GM12878 (cell line): ENCODE results near the gene UQCRQ.

Experiments
- IKZF1 ChIP-seq: fragments of 450-650 bp; conservative IDR thresholded peaks from 2 replicates; pipeline ENCODE4 v1.6.1; 2017; ENCODE audit warnings: antibody characterized with exemption, mild to moderate bottlenecking
- KDM1A ChIP-seq: fragments of 200-600 bp; sonication (generic); IDR thresholded peaks from 2 replicates; pipeline ENCODE4 v1.6.1; 2016; ENCODE audit warnings: borderline replicate concordance
- POLR2AphosphoS5 ChIP-seq: IDR thresholded peaks from 2 replicates; pipeline ENCODE4 v1.6.1; 2011; ENCODE audit warnings: mild to moderate bottlenecking, low read length, inconsistent platforms
- STAT3 ChIP-seq: IDR thresholded peaks from 2 replicates; pipeline ENCODE4 v1.6.1; 2011; ENCODE audit warnings: low read depth, low read length, improper control_type of control experiment
- TCF12 ChIP-seq: IDR thresholded peaks from 2 replicates; pipeline ENCODE4 v1.6.1; 2011; ENCODE audit warnings: low read depth, mild to moderate bottlenecking, low read length
- USF1 ChIP-seq: IDR thresholded peaks from 2 replicates; pipeline ENCODE4 v1.6.1; 2011; ENCODE audit warnings: borderline replicate concordance, low read depth, mild to moderate bottlenecking, moderate library complexity, mixed read lengths, low read length; ENCODE audit not compliant: insufficient read depth; ENCODE audit errors: extremely low read length
- ZNF207 ChIP-seq: fragments of 450-650 bp; IDR thresholded peaks from 2 replicates; pipeline ENCODE4 v1.6.1; 2014; ENCODE audit warnings: antibody characterized with exemption, mild to moderate bottlenecking, borderline replicate concordance
- TF ChIP-seq, protein P1 (sequence below): IDR thresholded peaks from 2 replicates; pipeline ENCODE4 v1.6.1; 2011; ENCODE audit warnings: low read depth, low read length, improper control_type of control experiment, borderline replicate concordance

- TF ChIP-seq, protein P1, sequence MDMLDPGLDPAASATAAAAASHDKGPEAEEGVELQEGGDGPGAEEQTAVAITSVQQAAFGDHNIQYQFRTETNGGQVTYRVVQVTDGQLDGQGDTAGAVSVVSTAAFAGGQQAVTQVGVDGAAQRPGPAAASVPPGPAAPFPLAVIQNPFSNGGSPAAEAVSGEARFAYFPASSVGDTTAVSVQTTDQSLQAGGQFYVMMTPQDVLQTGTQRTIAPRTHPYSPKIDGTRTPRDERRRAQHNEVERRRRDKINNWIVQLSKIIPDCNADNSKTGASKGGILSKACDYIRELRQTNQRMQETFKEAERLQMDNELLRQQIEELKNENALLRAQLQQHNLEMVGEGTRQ: no peak
- no peak for TF ChIP-seq STAT3
- TF ChIP-seq IKZF1: no peak
- no peak for TF ChIP-seq POLR2AphosphoS5
- no peak for TF ChIP-seq ZNF207
- TF ChIP-seq USF1: no peak
- no peak for TF ChIP-seq KDM1A
- TF ChIP-seq TCF12: no peak
Observed at GRCh38 chr5:132821350-132821749, 45.1 kb upstream of the UQCRQ start.
